ENCODE measurements around the gene TOX2. TPM values are rescaled to one million over a fixed set of nuclear protein-coding genes. Genes with fewer than 3 reads are reported as not detected.

Gene TOX2
- total RNA-seq, 2 experiments from 2014 or later: 1.5 to 1.7 TPM

- H3K4me1 Mint-ChIP-seq (ENCODE audit: low read depth): peaks cover 3% of the 10 kb centered on the region
- no peak for DNase-seq
- intact Hi-C loops (cut with micrococcal nuclease): loop anchor here (5.0 to 10.0 kb wide), 2 partner anchors 74 to 196 kb away; partner anchors contain the start of gene FITM2
- ATAC-seq: no peak
- H3K9me3 Mint-ChIP-seq: no peaks in the 10 kb centered on the region
- no peak overlapping the region for H3K27ac Mint-ChIP-seq
- no peak for TF ChIP-seq CTCF (IDR thresholded peaks at IDR 0.05)
- H3K27me3 Mint-ChIP-seq: peaks cover 26% of the 10 kb centered on the region
- H3K4me3 Mint-ChIP-seq: no peak overlapping the region
- no peaks in the 10 kb centered on the region for H3K36me3 Mint-ChIP-seq (ENCODE audit: low read depth)
- ChIA-PET CTCF (interaction anchor here (0.7 to 12.0 kb wide), 14 partner anchors 10 to 565 kb away, joined by 3 to 215 read pairs (median 4); partner anchors contain the start of gene JPH2), POLR2A (no interaction called here)
Observed at GRCh38 chr20:44118185-44119033, 203.8 kb downstream of the TOX2 start.

Other genes with a start within 250 kb of the TOX2 start
- 10 to 100 TPM; 93.6 to 96.4 TPM for gene MYBL2, start 247.7 kb upstream of the TOX2 start, total RNA-seq
- gene GTSF1L, start 187.8 kb upstream of the TOX2 start, total RNA-seq: not detected

Data from activated CD8-positive, alpha-beta T cell treated with anti-CD3 and anti-CD28 coated beads for 36 hours (primary cell).